Astrocyte of the cerebellum (primary cell): ENCODE results near the gene TTC17.
"Not testable (repeated sequence)": the region's sequence is repeated elsewhere in the genome, so short reads cannot be mapped to it uniquely, and the experiment has no call there.

Source experiments
- DNase-seq: peaks from one replicate; pipeline ENCODE4 v3.0.0-alpha.2; 2011; ENCODE audit warnings: low read depth
- H3K4me3 ChIP-seq: 2 replicates; pipeline ENCODE4 v1.5.1; 2011; ENCODE audit warnings: mild to moderate bottlenecking, low read depth, low read length, moderate library complexity
- in situ Hi-C: cut with HindIII; loops from 2 replicates; pipeline ENCODE4 v1.10.0; 2017; ENCODE audit warnings: low sequenced_read_pairs
- TF ChIP-seq, protein P1 (sequence below): IDR thresholded peaks from 2 replicates; pipeline ENCODE4 v1.5.1; 2012; ENCODE audit warnings: low read length, low read depth, moderate library complexity, mild to moderate bottlenecking; ENCODE audit errors: missing control alignments

TTC17 gene

DNA sequence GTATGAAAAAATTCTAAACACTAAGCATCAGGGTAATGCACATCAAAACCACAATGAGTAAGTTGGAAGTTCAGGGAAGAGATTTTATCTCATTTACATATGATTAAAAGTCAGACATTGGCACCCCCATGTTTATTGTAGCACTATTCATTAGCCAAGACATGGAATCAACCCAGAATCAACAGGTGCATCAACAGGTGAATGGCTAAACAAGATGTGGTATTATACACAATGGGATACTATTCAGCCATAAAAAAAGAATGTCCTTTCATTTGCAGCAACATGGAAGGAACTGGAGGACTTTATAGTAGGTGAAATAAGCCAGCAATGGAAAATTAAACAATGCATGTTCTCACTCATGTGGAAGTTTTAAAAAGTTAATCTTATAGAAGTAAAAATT lies 17.6 kb upstream of the TTC17 start:
- in situ Hi-C loops: no loop called here
- TF ChIP-seq, protein P1, sequence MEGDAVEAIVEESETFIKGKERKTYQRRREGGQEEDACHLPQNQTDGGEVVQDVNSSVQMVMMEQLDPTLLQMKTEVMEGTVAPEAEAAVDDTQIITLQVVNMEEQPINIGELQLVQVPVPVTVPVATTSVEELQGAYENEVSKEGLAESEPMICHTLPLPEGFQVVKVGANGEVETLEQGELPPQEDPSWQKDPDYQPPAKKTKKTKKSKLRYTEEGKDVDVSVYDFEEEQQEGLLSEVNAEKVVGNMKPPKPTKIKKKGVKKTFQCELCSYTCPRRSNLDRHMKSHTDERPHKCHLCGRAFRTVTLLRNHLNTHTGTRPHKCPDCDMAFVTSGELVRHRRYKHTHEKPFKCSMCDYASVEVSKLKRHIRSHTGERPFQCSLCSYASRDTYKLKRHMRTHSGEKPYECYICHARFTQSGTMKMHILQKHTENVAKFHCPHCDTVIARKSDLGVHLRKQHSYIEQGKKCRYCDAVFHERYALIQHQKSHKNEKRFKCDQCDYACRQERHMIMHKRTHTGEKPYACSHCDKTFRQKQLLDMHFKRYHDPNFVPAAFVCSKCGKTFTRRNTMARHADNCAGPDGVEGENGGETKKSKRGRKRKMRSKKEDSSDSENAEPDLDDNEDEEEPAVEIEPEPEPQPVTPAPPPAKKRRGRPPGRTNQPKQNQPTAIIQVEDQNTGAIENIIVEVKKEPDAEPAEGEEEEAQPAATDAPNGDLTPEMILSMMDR: no peak
- DNase-seq: no peak
- no peak overlapping the region for H3K4me3 ChIP-seq

DNA sequence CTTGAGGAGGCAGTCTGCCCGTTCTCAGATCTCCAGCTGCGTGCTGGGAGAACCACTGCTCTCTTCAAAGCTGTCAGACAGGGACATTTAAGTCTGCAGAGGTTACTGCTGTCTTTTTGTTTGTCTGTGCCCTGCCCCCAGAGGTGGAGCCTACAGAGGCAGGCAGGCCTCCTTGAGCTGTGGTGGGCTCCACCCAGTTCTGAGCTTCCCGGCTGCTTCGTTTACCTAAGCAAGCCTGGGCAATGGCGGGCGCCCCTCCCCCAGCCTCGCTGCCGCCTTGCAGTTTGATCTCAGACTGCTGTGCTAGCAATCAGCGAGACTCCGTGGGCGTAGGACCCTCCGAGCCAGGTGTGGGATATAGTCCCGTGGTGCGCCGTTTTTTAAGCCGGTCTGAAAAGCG lies 7.3 kb upstream of the TTC17 start:
- in situ Hi-C loops, DNase-seq, H3K4me3 ChIP-seq: not testable (repeated sequence)

DNA sequence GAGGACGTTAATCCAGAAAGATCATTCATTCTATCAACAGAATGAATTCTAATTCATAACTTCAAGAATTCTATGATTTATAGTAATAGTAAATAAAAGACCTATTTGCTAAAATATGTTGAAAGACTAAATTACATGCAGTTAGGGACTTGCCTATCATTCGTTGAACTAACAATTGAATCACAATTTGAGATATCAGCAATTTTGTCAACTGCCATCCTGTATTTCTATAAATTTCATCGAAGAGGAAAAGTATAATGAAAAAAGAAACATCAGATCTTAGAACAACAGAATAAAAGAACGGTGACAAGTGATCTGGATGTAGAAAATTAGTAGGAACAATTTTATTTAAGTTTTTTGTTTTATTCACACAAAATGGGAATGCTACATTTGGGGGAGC lies 4.4 kb upstream of the TTC17 start:
- TF ChIP-seq, protein P1: no peak
- in situ Hi-C loops: no loop called here
- H3K4me3 ChIP-seq: no peak overlapping the region
- DNase-seq: no peak

DNA sequence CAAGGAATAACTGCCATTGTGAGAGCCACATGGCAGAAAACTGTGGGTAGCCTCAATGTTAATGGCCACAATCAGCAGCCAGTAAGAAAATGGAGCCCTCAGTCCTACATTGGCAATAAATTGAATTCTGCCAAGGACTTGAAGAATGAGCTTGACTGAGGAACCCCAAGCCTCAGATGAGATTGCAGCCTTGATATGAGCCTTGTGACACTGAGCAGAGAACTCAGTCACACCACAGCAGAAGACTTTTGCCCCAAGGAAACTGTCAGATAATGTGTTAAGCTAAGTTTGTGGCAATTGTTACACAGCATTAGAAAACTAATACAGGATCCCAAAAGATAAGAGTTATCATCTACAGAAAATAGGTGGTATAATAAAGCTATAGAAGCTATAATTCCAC lies 2.4 kb upstream of the TTC17 start:
- in situ Hi-C loops: no loop called here
- TF ChIP-seq, protein P1: no peak

DNA sequence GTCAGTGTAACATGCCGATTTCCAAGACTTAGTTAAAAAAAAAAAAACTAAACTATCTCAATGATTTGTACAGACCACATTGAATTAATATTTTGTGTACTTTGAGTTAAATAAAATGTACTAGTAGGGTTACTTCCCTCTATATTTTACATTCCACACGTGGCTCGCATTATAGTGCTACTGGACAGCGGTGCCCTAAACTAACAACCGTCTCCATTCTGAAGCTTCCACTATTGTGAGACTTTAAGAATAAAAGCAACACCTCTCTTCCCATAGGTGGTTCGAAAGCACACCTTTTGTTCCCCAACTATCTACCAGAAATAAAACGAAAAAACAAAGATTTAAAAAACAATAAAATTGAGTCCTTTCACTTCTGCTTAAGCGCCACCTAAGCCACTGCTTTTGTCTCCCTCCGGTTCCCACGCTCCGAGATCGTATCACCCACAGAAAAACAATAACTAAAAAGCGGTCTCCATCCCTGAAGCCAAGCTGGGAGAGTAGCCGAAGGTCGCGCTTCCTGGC lies 380 bp upstream of the TTC17 start:
- H3K4me3 ChIP-seq: peak overlapping the region; percentile 83
- in situ Hi-C loops: no loop called here
- TF ChIP-seq, protein P1: no peak
- no peak for DNase-seq

More for the DNA sequence above, 2.4 kb upstream of the TTC17 start:
- no peak for DNase-seq
- no peak overlapping the region for H3K4me3 ChIP-seq

DNA sequence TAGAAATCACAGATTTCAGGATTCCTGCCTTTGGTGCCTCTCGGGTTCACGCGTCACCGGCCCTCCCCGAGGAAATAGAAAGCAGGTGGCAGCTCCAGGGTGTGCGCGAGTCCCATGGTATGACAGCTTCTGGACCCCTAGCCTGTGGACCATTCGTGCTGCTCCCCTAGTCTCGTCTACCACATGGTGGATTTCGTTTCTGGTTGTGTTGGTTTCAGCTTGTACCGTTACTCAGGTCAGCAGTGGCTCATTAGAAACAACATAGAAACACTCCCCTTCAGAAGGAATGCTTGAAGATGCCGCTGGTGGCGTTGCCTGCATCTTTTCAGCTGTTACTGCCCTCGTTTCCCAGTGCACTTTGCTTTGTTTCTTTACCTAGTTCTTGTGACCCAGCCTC lies 700 bp downstream of the TTC17 start:
- TF ChIP-seq, protein P1: no peak
- no peak for DNase-seq
- H3K4me3 ChIP-seq: peak overlapping the region; percentile 83
- in situ Hi-C loops: no loop called here

DNA sequence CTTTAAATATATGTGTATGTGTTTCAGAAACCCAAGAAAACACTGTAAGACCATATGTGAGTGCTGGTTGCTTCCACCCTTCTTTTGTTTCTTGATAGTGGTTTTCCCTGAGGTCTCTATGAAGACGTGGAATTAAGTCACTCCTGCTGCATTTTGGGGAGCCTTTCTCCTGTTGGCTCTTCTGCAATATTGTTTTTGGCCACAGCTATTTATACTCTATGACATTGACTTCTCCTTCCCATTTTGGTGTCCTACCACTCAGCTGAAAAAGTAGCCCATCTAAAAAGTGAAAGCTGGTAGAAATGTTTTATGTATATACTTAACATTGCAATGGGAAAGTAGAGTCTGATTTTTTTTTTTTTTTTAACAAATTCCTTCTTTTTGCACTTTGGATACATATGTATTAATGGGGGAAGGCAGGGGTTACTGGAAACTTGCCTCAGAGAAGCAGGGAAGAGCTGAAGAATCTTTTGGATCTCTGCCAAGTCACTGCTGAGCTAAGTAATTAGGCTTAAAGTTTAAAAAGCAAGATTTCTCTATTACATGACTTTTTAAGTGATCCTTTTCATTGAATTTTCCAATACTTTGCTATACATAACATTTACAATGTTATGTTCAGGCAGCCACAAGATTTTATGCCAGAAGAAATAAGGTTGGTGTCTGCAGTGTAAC lies 1.8 kb downstream of the TTC17 start:
- no peak for DNase-seq
- no peak overlapping the region for H3K4me3 ChIP-seq
- in situ Hi-C loops: no loop called here
- TF ChIP-seq, protein P1: no peak
